ENCODE data around the gene LILRB3. TPM values are rescaled to one million over a fixed set of nuclear protein-coding genes. Genes with fewer than 3 reads are reported as not detected.
A peak's percentile ranks its signal among the peaks of the same experiment; 100 is the strongest.
"Not testable (repeated sequence)": the region's sequence is repeated elsewhere in the genome, so short reads cannot be mapped to it uniquely, and the experiment has no call there.

LILRB3 gene
- total RNA-seq, 4 donors from 2014 or later, result 7.8 to 18.8 (median 8.3) TPM; not detected in 1

DNA sequence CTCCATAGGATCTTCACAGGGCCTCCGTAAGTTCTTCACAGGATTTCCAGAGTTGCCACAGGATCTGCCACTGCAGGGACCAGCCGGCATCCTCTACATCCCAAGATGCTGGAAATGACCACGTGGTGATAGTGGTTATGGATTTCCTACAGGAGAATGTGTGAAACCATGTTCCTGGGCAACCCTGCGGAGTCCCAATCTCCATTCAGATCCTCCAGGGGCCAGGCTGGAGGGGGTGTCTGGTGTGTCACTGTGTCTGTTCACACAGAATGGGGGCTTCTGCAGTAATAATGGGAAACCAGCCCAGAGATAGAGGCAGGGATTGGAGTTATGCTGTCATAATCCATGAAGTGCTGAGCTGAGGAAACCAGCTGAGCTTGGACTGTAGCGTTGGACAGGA is 11.1 kb upstream of the LILRB3 start:
- Histone ChIP-seq H3K36me3 (no peaks in the 10 kb centered on the region), H3K27ac (no peak overlapping the region), H3K4me1 (no peaks in the 10 kb centered on the region), H3K4me3 (no peak overlapping the region), H3K27me3 (peaks cover 0 to 27% (median 0%) of the 10 kb centered on the region in 4 donors), H3K9me3 (no peaks in the 10 kb centered on the region)
- intact Hi-C loops (cut with DNase I), result loop anchor here (10.0 kb wide), 1 partner anchor 69 kb away; no protein-coding TSS in a partner anchor
- DNase-seq, result no peak
- 41 to 82% methylated on average over 3 to 5 of the region's 5 CpGs for WGBS, 2 donors
- TF ChIP-seq POLR2A (IDR thresholded peaks at IDR 0.05), result no peak
- TF ChIP-seq, protein P1, sequence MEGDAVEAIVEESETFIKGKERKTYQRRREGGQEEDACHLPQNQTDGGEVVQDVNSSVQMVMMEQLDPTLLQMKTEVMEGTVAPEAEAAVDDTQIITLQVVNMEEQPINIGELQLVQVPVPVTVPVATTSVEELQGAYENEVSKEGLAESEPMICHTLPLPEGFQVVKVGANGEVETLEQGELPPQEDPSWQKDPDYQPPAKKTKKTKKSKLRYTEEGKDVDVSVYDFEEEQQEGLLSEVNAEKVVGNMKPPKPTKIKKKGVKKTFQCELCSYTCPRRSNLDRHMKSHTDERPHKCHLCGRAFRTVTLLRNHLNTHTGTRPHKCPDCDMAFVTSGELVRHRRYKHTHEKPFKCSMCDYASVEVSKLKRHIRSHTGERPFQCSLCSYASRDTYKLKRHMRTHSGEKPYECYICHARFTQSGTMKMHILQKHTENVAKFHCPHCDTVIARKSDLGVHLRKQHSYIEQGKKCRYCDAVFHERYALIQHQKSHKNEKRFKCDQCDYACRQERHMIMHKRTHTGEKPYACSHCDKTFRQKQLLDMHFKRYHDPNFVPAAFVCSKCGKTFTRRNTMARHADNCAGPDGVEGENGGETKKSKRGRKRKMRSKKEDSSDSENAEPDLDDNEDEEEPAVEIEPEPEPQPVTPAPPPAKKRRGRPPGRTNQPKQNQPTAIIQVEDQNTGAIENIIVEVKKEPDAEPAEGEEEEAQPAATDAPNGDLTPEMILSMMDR (IDR thresholded peaks at IDR 0.05), result no peak

DNA sequence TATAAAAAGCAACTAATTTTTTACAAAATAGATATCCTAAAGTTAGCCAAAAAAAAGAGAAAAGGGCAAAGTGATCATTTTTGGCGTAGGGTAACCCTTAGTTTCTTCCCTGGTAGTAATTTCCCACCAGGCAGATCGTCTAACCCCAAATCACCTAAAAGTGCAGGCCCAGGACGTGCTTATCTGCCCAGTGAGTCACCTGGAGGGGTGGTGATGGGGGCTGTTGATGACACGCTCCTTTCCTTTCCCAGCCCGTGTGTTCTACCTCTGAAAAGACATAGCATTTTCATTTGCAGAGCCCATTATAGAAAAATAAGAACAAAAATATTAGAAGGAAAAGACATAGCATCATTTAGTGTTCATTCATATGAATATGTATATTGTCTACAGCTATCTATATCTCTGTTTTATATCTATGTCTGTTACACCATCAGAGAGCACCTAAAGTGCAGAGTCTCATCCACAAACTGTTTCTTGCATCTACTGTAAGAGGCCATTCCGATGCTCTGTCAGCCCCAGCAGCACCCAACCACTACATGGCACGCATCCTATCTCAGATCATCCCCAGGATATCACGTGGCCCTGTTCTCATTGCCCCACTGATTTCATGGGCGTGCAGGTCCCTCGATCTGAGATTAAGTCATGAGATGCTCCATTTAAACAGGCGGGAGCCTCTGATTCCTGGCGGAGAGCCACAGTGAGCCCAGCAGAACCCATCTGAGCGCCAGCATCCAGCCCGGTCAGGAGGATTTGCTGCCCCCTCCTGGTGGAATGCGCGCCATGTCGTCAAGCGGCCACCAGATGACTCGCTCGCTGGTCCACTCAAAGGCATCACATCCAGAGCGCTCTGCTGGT is 8.5 kb upstream of the LILRB3 start:
- Histone ChIP-seq H3K4me3 (no peak overlapping the region), H3K36me3 (no peaks in the 10 kb centered on the region), H3K27ac (no peak overlapping the region), H3K9me3 (no peaks in the 10 kb centered on the region), H3K27me3 (peaks cover 0 to 30% (median 0%) of the 10 kb centered on the region in 4 donors), H3K4me1 (no peaks in the 10 kb centered on the region)
- DNase-seq, result no peak
- intact Hi-C loops (cut with DNase I), result loop anchor here (10.0 kb wide), 1 partner anchor 67 kb away; no protein-coding TSS in a partner anchor
- TF ChIP-seq POLR2A (IDR thresholded peaks at IDR 0.05), result no peak
- TF ChIP-seq, protein P1 (IDR thresholded peaks at IDR 0.05), result peak; percentile 77 to 87 (median 85)
- 15 to 18% methylated on average over 18 to 20 of the region's 21 CpGs for WGBS, 2 donors

DNA sequence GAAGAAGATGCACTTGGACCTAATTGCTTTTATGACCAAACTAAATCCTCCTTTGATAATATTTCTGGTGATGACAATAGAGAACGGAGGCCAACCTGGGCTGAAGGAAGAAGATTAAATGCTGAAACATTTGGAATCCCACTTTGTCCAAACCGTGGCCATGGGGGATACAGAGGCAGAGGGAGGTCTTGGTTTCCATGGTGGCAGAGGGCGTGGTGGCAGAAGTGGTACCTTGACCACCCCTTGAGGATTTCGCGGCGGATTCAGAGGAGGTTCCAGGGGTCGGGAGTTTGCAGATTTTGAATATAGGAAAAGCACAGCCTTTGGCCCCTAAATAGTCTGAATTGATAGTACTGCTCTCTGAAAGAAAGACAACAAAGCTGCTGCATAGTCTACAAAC is 7.2 kb upstream of the LILRB3 start:
- H3K9me3 ChIP-seq, result no peaks in the 10 kb centered on the region
- no peak overlapping the region for H3K27ac ChIP-seq
- H3K36me3 ChIP-seq, result no peaks in the 10 kb centered on the region
- WGBS, 2 donors, result 81 to 86% methylated on average over 7 of the region's 7 CpGs
- H3K4me3 ChIP-seq, result no peak overlapping the region
- DNase-seq, result no peak
- no peak for TF ChIP-seq POLR2A (IDR thresholded peaks at IDR 0.05)
- TF ChIP-seq, protein P1 (IDR thresholded peaks at IDR 0.05), result no peak
- H3K4me1 ChIP-seq, result no peaks in the 10 kb centered on the region
- peaks cover 0 to 30% (median 0%) of the 10 kb centered on the region in 4 donors for H3K27me3 ChIP-seq
- intact Hi-C loops (cut with DNase I), result loop anchor here (10.0 kb wide), 1 partner anchor 65 kb away; no protein-coding TSS in a partner anchor

DNA sequence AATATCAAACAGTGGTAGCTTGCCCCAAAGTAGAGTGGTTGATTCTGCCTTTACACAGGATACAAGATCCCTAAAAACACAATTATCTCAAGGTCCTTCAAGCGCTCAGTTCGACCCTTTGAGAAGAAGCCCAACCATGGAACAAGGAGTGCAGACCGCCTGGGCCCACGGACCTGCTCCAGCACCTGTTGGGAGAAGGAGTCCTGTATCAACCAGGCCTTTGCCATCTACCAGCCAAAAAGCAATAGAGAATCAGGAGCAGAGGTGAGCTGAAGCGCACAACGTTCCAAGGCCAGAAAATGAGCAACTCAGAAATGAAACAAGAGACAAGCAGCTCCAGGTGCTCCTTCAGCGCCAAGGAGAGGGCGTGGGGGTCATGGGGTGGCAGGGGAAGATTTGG is 6.3 kb upstream of the LILRB3 start:
- DNase-seq, result no peak
- Histone ChIP-seq H3K27ac (no peak overlapping the region), H3K4me3 (no peak overlapping the region), H3K36me3 (no peaks in the 10 kb centered on the region), H3K9me3 (no peaks in the 10 kb centered on the region), H3K4me1 (no peaks in the 10 kb centered on the region), H3K27me3 (peaks cover 0 to 26% (median 0%) of the 10 kb centered on the region in 4 donors)
- WGBS, 2 donors, result 85 to 87% methylated on average over 8 of the region's 8 CpGs
- intact Hi-C loops (cut with DNase I), result no loop called here
- TF ChIP-seq POLR2A (IDR thresholded peaks at IDR 0.05), result no peak
- TF ChIP-seq, protein P1 (IDR thresholded peaks at IDR 0.05), result no peak

DNA sequence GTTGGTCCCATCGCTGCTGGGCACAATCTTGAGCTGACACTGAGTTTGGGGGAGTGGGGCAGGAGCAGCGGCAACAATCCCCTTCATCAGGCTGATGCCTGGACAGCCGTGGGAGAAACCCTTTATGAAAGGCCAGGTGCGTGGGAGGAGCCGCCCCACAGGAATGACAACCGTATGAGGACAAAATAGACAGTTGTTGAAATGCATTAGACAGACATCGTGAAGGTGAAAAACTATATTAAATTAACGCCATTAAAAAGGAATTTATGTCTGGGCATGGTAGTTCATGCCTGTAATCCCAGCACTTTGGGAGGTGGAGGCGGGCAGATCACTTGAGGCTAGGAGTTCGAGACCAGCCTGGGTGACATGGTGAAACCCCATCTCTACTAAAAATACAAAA is 1.8 kb upstream of the LILRB3 start:
- intact Hi-C loops (cut with DNase I); H3K9me3 ChIP-seq; H3K4me3 ChIP-seq; H3K27ac ChIP-seq; DNase-seq; H3K4me1 ChIP-seq; H3K36me3 ChIP-seq: not testable (repeated sequence)
- 74 to 77% methylated on average over 5 to 7 of the region's 10 CpGs for WGBS, 2 donors
- H3K27me3 ChIP-seq, result peaks cover 0 to 21% (median 0%) of the 10 kb centered on the region in 4 donors

DNA sequence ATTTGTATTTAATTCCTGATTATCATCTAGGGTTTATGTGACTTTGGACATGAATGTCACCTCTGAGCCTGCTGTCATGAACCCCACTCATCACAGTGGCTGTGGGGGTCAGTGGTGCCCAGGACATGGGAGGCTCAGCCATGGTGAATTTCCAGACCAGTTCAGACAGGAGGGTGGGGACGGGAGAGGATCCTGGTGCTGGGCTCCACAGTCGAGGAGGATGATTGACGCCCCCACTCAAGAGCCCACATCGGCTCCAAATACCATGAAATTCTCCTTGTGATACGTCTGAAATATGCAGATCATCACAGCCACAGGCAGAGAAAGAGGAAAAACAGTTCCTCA is 1.1 kb upstream of the LILRB3 start:
- WGBS, 2 donors, result 45 to 80% methylated on average over 1 to 5 of the region's 5 CpGs
- H3K4me3 ChIP-seq; H3K9me3 ChIP-seq; H3K36me3 ChIP-seq; DNase-seq; intact Hi-C loops (cut with DNase I); H3K27ac ChIP-seq; H3K4me1 ChIP-seq: not testable (repeated sequence)
- peaks cover 0 to 24% (median 0%) of the 10 kb centered on the region in 4 donors for H3K27me3 ChIP-seq

Measured in esophagus squamous epithelium (tissue), 5 donors.